Measurements from ENCODE around the gene TREM2.

The TREM2 gene

GRCh38 chr6:41153992-41154625 is 8.8 kb downstream of the TREM2 start, which contains the start of gene TREML1:
TSS of gene TREML1 (minus strand) at chr6:41154347. CDS start at chr6:41154288, 59 bp downstream.
- no peak for DNase-seq

DNA sequence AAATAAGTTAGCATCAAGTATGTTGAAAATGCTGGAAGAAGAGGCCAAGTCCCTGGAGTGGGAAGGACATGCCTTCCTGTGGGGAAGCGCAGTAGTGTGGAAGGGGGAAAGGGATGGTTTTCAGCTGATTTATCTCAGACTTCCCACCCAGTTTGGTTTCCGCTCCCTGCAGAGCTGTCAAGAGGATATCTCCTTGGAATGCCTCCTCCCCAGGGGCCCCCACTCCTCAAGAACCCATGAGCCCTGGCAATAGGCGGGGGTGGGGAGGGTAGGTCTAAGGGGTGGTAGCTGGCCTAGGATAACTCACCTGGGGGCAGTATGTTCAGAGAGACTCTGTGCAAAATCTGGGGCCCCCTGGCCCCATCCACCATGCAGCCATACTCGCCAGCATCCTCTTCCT is 9.5 kb downstream of the TREM2 start:
- DNase-seq, result no peak

DNA sequence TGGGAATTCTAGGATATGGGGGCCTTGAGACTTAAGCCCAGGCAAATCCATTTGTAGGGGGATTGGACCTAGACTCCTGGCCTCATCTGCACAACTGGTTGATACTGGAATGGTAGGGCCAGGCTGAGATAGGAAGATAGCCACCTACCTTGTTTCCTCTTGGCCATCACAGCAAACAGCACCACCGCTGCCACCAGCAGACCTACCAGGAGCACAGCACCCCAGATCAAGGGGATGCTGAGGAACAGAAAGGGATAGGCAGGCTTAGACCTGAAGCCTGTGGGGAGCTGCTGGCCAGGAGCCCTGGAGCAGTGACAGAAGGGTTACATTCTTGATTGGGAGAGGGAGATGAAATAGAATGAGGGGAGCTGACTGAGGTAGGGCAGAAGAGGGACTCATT is 12.2 kb downstream of the TREM2 start:
- no peak for DNase-seq

GRCh38 chr6:41147917-41148316 is 15.0 kb downstream of the TREM2 start:
- no peak for DNase-seq

DNA sequence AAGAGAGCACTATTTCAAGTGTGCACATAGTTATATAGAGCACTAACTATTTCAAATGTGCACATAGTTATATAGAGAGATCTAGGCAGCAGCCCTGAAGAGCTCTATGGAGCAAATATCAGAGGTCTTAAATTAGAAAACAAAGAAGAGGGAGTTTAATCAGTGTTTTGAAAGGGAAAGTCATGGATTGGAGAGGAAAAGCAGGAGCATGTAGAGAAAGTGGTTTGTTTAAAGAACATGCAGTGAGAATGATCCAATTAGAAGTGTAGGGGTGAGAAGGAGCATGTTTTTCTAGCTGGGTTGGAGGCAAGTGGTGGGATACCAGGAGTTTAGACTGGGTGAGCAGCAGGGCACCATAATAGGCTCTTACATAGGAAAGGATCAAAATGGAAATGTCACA is 26.0 kb downstream of the TREM2 start:
- no peak for DNase-seq

- DNase-seq, result no peak
These were observed 27.7 kb downstream of the TREM2 start for GRCh38 chr6:41135062-41135832.

DNA sequence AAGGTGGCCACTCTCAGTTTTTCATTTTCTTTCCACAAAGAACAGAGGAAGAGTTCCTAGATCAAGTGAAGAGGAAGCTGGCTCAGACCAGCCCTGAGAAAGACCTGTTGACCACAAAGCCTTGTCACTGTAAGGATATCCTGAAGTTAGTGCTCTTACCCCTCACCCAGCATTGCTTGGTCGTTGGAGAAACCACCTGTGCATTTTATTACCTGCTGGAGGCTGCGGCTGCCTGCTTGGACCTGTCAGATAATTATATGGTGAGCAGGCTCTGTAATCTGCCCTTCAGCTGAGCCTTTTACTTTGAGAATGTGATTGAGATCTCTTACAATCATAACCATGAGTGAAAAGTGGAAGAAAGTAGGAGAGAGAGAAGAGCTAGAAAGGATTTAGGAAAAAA is 30.7 kb downstream of the TREM2 start:
- DNase-seq, result peak; percentile 50

GRCh38 chr6:41125282-41125681 is 37.6 kb downstream of the TREM2 start:
- no peak for DNase-seq

- DNase-seq, result peak; percentile 45
These were observed 40.0 kb downstream of the TREM2 start for GRCh38 chr6:41122918-41123317.

DNA sequence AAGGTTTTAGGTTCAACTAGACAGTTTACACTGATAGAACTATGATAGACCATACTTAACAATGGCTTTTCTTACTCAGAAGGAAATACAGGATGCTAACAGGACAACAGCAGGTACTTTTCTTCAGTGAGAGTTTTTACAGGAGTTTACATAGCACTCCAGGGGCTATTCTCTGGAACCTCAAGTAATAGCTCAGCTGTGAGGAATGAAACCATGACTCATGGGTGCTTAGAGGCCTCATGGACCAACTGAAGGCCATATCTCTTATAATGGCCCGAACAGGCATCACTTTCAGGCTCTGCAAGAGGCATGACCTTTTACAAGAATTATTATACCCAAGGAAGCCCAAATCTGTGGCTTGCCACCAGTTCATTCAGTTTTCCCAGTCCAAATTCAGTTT is 40.5 kb downstream of the TREM2 start:
- DNase-seq, result peak; percentile 42

DNA sequence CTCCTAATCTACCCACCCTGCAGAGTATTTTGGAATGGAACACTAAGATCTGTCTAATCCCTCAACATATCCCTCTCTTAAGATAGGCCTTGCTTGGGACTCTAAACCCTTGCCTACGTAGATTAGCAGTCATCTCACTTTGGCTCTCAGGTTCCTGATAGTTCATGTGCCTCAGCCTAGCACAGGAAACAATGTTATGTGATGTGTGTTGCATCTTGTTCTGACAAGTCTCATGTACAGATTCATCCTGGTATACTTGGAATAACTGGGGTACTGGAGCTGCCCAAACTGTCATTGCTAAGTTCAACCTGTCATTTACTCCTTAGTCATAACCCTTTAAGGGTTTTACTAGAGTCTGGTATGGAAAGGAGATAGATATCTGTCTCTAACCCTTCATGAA is 42.9 kb downstream of the TREM2 start:
- no peak for DNase-seq

DNA sequence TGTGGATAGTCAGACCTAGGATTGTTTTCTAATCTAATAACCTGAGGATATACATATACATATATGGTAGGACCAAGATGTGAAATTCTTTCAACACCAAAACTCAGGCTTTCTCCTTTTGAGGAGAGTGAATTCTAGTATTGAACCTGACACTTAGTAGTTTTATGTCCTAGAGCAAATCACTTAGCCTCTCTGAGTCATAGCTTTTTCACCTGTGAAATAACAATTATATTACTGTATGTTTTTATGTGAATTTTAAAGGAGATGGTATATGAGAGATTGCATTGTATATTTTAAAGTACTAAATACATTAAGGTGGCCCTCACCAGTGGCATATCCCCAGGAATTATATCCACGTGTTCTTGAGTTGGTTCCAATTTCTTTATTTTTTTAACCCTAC is 43.4 kb downstream of the TREM2 start:
- DNase-seq, result no peak

GRCh38 chr6:41115027-41115426 is 47.9 kb downstream of the TREM2 start:
- peak; percentile 72 for DNase-seq

GRCh38 chr6:41111017-41111416 is 51.9 kb downstream of the TREM2 start:
- DNase-seq, result peak; percentile 64

Data from DMS79 (cell line).